ENCODE results near the gene TPBGL. TPM values are rescaled to one million over a fixed set of nuclear protein-coding genes. Genes with fewer than 3 reads are reported as not detected.
A peak's percentile ranks its signal among the peaks of the same experiment; 100 is the strongest.

Gene TPBGL
- total RNA-seq, 1 donor from 2014 or later = not detected

DNA sequence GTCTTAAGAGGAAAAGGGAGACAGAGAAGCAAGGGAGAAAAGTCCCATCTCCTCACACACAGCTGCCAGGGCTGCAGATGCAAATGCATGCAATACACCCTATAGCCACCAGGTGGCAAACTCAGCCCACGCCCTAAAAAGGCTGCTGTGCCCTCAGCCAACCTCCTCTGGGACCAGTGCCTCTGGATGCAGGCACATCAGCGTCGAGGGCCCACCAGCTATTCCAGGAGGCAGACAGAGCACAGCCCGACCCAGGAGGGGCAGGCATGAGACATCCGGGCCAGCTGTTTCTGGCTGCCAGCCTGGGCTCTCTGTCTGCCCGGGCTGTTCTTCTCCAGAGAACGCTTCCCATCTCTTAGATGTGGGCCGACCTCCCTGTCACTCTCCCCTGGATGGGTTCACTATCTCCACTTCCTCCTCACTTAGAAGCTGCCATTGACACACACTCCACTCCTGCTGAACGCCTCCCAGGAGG is 39.7 kb downstream of the TPBGL start:
- H3K27me3 Mint-ChIP-seq = no peaks in the 10 kb centered on the region
- peaks cover 19% of the 10 kb centered on the region for H3K4me1 Mint-ChIP-seq
- ChIA-PET POLR2A (no interaction called here), CTCF (interaction anchor here (0.7 to 9.2 kb wide), 9 partner anchors 9 to 251 kb away, joined by 3 to 177 read pairs (median 4); partner anchors contain the start of gene TPBGL)
- TF ChIP-seq, protein P1, sequence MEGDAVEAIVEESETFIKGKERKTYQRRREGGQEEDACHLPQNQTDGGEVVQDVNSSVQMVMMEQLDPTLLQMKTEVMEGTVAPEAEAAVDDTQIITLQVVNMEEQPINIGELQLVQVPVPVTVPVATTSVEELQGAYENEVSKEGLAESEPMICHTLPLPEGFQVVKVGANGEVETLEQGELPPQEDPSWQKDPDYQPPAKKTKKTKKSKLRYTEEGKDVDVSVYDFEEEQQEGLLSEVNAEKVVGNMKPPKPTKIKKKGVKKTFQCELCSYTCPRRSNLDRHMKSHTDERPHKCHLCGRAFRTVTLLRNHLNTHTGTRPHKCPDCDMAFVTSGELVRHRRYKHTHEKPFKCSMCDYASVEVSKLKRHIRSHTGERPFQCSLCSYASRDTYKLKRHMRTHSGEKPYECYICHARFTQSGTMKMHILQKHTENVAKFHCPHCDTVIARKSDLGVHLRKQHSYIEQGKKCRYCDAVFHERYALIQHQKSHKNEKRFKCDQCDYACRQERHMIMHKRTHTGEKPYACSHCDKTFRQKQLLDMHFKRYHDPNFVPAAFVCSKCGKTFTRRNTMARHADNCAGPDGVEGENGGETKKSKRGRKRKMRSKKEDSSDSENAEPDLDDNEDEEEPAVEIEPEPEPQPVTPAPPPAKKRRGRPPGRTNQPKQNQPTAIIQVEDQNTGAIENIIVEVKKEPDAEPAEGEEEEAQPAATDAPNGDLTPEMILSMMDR (IDR thresholded peaks at IDR 0.05) = peak; percentile 69
- DNase-seq = peak; percentile 48
- H3K27ac Mint-ChIP-seq = no peak overlapping the region
- H3K4me3 Mint-ChIP-seq = no peak overlapping the region
- H3K36me3 Mint-ChIP-seq (ENCODE audit: low read depth) = no peaks in the 10 kb centered on the region
- peak; percentile 81 for ATAC-seq (ENCODE audit: low read depth)
- intact Hi-C loops (cut with micrococcal nuclease) = loop anchor here (1.0 kb wide), 2 partner anchors 104 to 252 kb away; no protein-coding TSS in a partner anchor
- H3K9me3 Mint-ChIP-seq = no peaks in the 10 kb centered on the region

DNA sequence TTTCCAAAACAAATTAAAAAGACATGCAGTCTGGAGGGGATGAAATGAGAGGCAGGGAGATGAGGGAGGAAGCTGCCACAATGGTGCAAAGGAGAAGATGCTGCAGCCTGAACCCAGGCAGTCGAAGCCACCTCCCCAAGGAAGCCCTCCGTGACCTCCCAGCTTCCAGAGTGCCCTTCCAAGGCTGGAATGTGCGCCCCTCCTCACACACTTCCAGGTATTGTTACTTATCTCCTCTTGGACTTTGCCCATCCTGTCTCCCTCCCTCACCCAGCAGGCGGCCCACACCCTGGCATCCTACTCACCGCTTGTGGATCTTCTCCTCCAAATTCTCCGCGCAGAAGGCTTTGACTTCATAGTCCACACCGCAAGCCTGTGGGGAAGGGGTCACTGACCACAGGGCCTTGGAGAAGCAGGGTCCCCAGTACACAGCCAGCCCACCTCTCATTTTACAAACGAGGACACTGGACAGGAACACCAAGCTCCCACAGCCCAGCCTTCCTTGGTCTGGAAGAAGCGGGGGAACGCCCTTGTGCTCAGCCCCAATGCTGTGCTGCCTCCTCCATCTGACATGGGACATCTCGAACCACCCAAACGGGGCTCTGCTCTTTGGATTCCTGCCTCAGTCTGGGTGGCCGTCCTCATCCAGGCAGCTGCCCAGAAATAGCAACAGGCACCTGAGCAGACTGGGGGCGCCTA is 40.3 kb downstream of the TPBGL start:
- intact Hi-C loops (cut with micrococcal nuclease) = loop anchor here (1.0 kb wide), 2 partner anchors 103 to 251 kb away; no protein-coding TSS in a partner anchor
- H3K4me3 Mint-ChIP-seq = no peak overlapping the region
- ATAC-seq (ENCODE audit: low read depth) (no peak), DNase-seq (no peak)
- ChIA-PET POLR2A (interaction anchor here (0.6 kb wide), 1 partner anchor 13 kb away, joined by 8 read pairs; no protein-coding TSS in a partner anchor), CTCF (interaction anchor here (1.8 to 9.2 kb wide), 3 partner anchors 10 to 104 kb away, joined by 4 to 177 read pairs (median 17); no protein-coding TSS in a partner anchor)
- H3K9me3 Mint-ChIP-seq = no peaks in the 10 kb centered on the region
- TF ChIP-seq, protein P1 (IDR thresholded peaks at IDR 0.05) = no peak
- no peaks in the 10 kb centered on the region for H3K27me3 Mint-ChIP-seq
- no peak overlapping the region for H3K27ac Mint-ChIP-seq
- peaks cover 12% of the 10 kb centered on the region for H3K4me1 Mint-ChIP-seq
- no peaks in the 10 kb centered on the region for H3K36me3 Mint-ChIP-seq (ENCODE audit: low read depth)

DNA sequence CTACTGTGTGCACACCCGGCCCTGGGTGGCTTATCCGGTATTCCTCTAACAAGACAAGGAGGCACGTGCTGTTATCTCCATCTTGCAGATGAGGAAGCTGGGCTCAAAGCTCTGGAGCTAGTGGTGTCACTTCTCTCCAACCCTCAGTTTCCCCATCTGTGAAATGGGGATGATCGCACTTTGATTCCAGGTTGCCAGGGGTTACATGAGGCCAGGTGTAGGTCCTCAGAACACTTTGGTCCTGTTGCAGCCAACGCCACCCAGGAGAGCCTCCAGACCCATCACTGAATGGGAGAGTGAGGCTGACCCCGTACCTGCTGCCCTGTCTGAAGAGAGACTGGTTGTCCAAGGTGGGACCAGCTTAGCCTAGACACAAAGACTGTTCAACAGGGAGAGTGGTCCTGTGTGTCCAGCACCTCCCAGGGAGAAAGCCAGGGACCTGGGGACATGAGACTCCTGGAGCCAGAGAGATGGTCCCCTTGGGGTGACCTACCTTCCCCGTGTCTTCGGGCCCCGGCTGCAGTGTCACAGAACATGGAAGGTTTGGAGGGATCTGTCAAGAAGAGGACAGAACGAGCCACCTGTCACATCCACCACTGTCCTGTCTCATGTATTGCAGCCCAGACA is 41.0 kb downstream of the TPBGL start:
- ATAC-seq (ENCODE audit: low read depth) (no peak), DNase-seq (no peak)
- intact Hi-C loops (cut with micrococcal nuclease) = no loop called here
- Mint-ChIP-seq H3K27me3 (no peaks in the 10 kb centered on the region), H3K36me3 (ENCODE audit: low read depth) (no peaks in the 10 kb centered on the region), H3K27ac (no peak overlapping the region), H3K9me3 (no peaks in the 10 kb centered on the region), H3K4me1 (peaks cover 6% of the 10 kb centered on the region), H3K4me3 (no peak overlapping the region)
- ChIA-PET CTCF (interaction anchor here (1.8 to 9.2 kb wide), 3 partner anchors 10 to 103 kb away, joined by 4 to 177 read pairs (median 17); no protein-coding TSS in a partner anchor), POLR2A (interaction anchor here (0.6 kb wide), 1 partner anchor 14 kb away, joined by 8 read pairs; no protein-coding TSS in a partner anchor)
- TF ChIP-seq, protein P1 (IDR thresholded peaks at IDR 0.05) = no peak

DNA sequence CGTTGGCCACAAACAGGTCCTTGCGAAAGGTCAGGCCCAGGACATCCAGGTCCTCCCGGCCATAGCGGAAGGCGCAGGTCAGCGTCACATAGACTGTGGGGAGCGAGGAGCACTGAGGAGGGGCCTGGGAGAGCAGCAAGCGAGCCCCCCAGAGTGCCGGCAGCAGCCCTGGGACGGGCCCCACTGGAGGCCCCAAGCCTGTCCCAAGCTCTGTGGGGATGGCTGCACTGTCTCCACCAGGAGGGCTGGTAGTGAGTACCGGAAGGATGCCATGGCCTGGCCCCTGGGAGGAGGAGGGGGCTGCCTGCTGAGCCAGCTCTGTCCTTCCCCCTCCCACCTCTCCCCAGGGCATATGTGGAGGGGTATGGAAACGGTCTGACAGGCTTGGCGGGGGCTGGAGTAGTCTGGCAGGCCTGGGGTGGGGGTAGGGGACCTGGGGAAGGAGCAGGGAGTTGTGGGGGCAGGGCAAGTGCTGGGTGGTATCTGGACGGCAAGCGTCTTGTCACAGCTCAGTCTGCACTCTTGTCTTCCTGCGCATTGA is 42.9 kb downstream of the TPBGL start:
- Mint-ChIP-seq H3K36me3 (ENCODE audit: low read depth) (no peaks in the 10 kb centered on the region), H3K27me3 (no peaks in the 10 kb centered on the region), H3K9me3 (no peaks in the 10 kb centered on the region), H3K4me1 (no peaks in the 10 kb centered on the region), H3K4me3 (no peak overlapping the region), H3K27ac (no peak overlapping the region)
- ATAC-seq (ENCODE audit: low read depth) (no peak), DNase-seq (no peak)
- TF ChIP-seq, protein P1 (IDR thresholded peaks at IDR 0.05) = no peak
- intact Hi-C loops (cut with micrococcal nuclease) = no loop called here
- CTCF ChIA-PET = interaction anchor here (9.2 kb wide), 1 partner anchor 101 kb away, joined by 177 read pairs; no protein-coding TSS in a partner anchor
- POLR2A ChIA-PET = no interaction called here

Data from activated B cell treated with CpG ODN at 0.5 μM for 24 hours (primary cell).